NCI-H345 (cell line): ENCODE results near the gene ABLIM2.

ENCODE experiments used
- DNase-seq: peaks from one replicate; lab custom pipeline; 2025; lab: John Stamatoyannopoulos, UW

The ABLIM2 gene

DNA sequence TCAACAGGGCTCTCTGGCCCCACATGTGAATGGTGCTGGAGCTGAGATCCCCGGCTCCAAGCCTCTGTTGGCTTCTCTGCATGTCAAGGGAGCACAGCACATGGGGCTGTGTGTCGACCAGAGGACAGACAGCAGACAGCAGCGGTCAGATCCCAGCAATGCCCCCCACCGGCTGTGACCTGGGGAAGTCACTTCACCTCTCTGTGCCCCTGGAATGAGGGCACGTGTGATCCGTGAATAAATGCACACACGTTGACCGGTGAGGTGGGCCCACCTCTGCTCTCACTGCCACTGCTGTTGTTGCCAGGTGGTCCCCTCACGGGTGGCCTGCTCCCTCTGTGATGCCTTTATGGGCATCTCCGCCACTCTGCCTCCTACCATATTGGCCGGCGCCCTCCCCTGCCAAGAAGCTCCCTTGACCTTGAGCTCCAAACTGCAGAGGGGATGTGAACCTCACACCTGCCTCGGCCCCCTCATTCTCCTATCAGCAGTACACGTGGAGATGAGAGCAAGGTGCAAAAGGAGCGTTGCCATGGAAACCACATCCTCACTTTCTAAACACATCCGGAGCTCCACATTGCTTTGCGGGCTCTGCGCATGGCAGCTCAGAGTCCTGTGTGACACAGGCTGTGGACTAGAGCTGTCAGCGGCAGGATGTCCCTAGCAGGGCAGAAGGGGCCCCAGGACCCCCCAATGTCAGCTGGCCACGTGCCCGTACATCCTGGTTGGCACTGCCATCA, 75.4 kb downstream of the ABLIM2 start:
- DNase-seq, result no peak

DNA sequence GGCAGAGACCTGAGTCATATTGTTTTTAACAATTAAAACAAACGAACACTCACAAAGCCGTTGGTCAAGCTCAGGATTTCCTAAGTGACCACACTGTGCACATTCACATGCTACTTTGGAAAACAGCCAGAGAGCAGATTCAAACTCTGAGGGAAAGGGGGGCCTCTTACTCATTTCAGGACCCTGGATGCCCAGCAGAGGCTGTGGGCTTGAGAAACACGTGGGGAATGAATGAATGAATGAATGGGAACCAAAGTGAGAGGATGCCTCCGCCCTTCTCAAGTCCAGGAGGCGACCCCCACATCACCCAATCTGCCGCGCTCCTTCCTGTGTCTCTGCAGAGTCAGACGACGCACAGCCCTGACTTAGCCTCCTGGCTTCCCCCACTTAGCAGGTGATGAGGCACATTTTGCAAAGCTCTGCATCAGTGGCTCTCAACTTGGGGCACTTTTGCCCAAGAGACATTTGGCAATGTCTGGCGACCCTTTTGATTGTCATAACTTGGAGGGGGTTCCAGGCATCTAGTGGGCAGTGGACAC, 76.0 kb downstream of the ABLIM2 start:
- DNase-seq, result no peak

- DNase-seq, result peak; percentile 11
These were observed 76.7 kb downstream of the ABLIM2 start for GRCh38 chr4:8081621-8082516.

DNA sequence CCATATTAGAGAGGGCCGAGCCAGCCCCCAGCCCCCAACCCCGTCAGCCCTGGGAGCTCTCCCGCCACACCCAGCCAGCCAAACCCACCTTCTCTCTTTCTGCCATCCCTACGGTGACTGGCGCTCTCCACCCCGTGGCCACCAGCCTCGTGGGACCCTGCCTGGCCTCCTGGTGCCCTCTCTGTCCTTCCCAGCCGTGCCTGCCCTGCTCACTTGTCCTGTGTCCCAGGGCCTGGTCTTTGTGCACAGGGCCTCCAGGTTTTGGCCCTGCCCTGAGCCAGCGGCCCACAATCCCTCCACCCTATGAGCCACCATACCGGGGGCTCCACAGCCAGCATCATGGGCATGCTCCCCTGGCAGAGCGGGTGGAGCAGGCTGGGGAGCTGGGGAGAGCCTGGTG, 77.4 kb downstream of the ABLIM2 start:
- no peak for DNase-seq

- no peak for DNase-seq
These were observed 77.9 kb downstream of the ABLIM2 start for GRCh38 chr4:8080754-8081065.

- no peak for DNase-seq
These were observed 78.5 kb downstream of the ABLIM2 start for GRCh38 chr4:8079916-8080753.

DNA sequence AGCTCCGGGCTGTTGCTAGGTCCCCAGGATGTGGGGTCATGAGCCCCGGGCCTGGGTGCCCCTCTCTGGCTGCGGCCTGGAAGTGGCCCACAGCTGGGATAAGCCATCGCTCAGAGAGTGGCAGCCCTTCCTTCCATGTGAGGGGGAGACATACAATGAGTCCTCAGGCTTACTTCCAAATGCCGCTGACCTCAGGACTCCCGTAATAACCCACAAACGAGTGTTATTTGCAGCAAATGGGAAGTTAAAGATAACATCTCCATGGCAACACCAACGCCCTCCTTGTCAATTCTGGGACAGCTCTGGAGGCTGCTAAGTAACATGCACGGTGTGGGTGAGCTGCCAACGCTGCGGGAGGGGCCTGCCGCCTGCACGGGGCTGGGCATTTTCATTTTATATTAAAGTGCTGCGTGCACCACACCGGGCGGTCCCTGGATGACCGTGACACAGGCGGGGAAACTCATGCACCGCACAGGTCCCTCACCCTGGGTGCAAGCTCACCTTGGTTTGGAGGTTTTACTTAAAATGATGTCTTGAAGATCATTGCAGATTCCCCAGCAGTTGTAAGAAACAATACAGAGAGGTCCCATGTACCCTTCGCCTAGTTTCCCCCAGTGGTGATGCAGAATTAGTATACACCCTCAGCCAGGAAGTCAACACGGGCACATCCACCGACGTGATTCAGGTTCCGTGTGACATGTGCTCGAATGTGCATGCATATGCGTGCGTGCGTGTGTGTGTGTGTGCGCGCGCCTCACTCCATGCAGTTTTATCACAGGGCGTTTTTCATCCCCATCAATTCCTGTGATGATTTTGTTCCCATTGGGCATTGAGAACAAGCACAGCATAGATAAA, 79.4 kb downstream of the ABLIM2 start:
- no peak for DNase-seq

- no peak for DNase-seq
These were observed 80.0 kb downstream of the ABLIM2 start for GRCh38 chr4:8078610-8079015.

GRCh38 chr4:8078109-8078494, 80.5 kb downstream of the ABLIM2 start:
- no peak for DNase-seq

- DNase-seq, result no peak
These were observed 81.2 kb downstream of the ABLIM2 start for GRCh38 chr4:8077181-8078108.

DNA sequence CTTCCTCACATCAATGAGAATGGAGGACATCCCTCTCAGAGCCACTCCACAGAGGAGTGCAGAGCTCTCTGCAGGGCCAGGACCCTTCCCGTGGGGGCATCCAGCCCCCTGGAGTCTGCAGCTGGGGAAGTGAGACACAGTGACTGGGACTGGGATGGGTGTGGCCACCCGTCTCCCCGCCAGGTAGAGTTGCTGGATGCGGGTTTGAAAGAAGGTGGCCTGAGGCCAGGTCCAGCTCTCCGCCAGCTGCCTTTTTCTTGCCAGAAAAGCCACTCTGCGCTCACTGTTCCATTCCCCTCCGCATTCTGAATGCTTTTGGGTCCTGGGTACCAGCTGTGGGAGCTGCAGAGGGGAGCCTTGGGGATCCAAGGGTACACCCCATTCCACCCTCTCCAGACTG, 82.6 kb downstream of the ABLIM2 start:
- DNase-seq, result no peak

DNA sequence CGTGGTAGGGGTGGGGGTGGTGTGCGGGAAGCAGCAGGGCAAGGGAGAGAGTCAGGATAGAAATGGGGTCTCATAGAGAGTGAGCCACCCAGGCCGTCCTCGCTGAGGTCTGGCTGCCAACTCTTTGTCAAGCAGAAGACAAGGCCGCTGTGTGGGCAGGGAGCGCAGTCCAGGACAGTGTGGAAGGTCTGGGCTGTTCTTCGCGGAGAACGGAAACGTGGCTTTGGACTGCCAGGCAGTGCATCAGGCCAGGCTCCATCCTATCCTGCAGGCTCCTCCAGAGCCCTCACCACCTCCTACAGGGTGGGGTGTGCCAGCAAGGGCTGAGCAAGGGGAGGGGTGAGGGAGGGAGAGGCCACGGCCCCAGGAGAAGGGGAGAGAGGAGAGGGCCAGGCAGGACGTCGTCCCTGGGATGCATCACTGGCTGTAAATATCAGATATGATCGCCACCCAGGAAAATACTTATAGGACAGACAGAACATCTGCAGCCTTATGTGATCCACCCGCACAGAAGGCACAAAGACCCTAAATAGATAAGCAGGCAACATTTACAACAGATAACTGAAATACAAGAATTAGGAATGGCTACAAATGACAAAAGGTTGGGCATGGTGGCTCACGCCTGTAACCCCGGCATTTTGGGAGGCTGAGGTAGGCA, 85.3 kb downstream of the ABLIM2 start:
- DNase-seq, result no peak

GRCh38 chr4:8072235-8072968, 86.2 kb downstream of the ABLIM2 start:
- DNase-seq, result no peak

GRCh38 chr4:8071766-8072165, 86.8 kb downstream of the ABLIM2 start:
- no peak for DNase-seq

DNA sequence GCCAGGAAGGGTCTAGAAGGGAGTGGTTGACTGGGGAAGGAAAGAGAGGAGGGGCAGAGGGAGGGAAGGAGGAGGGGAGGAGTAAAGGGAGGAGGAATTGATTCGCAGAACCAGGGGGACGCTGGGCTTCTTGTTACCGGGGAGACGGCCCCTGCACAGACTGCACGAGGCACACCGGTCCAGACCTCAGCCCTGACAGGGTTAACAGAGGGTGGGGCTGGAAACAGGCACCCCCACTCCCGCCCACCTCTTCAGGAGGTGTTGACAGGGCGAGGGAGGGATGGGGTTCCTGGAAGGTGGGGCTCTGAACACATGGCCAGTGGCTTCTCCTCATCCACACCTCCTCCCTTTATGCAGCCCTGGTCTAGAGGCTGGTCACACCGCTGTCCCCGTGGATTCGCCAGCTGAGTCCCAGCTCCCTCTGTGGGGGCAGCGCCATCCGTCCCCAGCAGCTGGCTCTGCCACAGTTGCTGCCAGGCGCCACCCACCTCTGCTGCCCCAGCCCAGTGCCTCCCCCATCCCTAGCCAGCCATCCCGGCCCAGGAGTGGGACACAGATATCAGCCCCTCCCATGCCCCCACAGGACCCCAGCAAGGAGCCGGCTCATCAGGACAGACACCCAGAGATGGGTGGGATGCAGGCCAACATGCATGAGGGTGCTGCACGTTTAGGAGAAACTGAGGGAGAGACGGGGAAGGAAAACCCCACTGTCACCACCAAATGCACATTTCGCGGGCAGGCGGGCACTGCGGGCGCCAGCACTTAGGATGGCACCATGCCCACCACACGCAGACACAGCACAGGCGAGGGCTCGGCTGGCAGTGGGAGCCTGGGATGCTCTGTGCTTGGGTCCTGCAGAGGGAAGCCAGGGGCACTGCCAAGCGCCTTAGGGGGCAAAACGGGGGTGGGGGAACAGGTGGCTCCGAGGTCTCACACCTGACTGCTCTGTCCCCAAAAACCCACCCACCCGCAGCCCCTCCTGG, 87.6 kb downstream of the ABLIM2 start:
- no peak for DNase-seq

- no peak for DNase-seq
These were observed 89.4 kb downstream of the ABLIM2 start for GRCh38 chr4:8069102-8069752.
